HG02870 (cell line): ENCODE data around the gene MYO9B.

Experiments
- ATAC-seq: cut with Tn5 transposase; IDR thresholded peaks from one replicate; pipeline ENCODE4 v1.9.1; 2021; ENCODE audit warnings: mild to moderate bottlenecking, moderate library complexity; ENCODE audit not compliant: unreplicated experiment

The MYO9B gene

GRCh38 chr19:17260842-17261325, 185.3 kb downstream of the MYO9B start:
- no peak for ATAC-seq

- no peak for ATAC-seq
Observed at GRCh38 chr19:17262557-17262956, 187.0 kb downstream of the MYO9B start.
